ENCODE measurements around the gene SPDEF. TPM values are rescaled to one million over a fixed set of nuclear protein-coding genes. Genes with fewer than 3 reads are reported as not detected.

Gene SPDEF
- total RNA-seq, 4 donors from 2014 or later = 0.16 to 0.20 TPM; not detected in 2

GRCh38 chr6:34534656-34535055, 21.5 kb downstream of the SPDEF start:
- ATAC-seq (no peak), DNase-seq (no peak)
- H3K36me3 ChIP-seq = no peaks in the 10 kb centered on the region
- H3K4me3 ChIP-seq = no peak overlapping the region
- in situ Hi-C loops (cut with MboI; ENCODE audit: low sequenced_read_pairs in 4 of 4) (no loop called here), intact Hi-C loops (cut with DNase I; ENCODE audit: low total_unique reads) (no loop called here)
- no peaks in the 10 kb centered on the region for H3K27me3 ChIP-seq
- H3K4me1 ChIP-seq = no peaks in the 10 kb centered on the region
- no peak overlapping the region for H3K27ac ChIP-seq
- no peaks in the 10 kb centered on the region for H3K9me3 ChIP-seq
- TF ChIP-seq POLR2A (IDR thresholded peaks at IDR 0.05) (no peak), CTCF (IDR thresholded peaks at IDR 0.05 in 4 of 5, conservative IDR thresholded peaks at IDR 0.05 in 1 of 5) (no peak)

GRCh38 chr6:34534146-34534545, 22.0 kb downstream of the SPDEF start:
- TF ChIP-seq CTCF (IDR thresholded peaks at IDR 0.05 in 4 of 5, conservative IDR thresholded peaks at IDR 0.05 in 1 of 5) (no peak), POLR2A (IDR thresholded peaks at IDR 0.05) (no peak)
- no peaks in the 10 kb centered on the region for H3K36me3 ChIP-seq
- no peak overlapping the region for H3K27ac ChIP-seq
- no peaks in the 10 kb centered on the region for H3K4me1 ChIP-seq
- no peaks in the 10 kb centered on the region for H3K27me3 ChIP-seq
- no peaks in the 10 kb centered on the region for H3K9me3 ChIP-seq
- no peak overlapping the region for H3K4me3 ChIP-seq
- DNase-seq = no peak
- intact Hi-C loops (cut with DNase I; ENCODE audit: low total_unique reads) = no loop called here
- no peak for ATAC-seq
- in situ Hi-C loops (cut with MboI; ENCODE audit: low sequenced_read_pairs in 4 of 4) = no loop called here

DNA sequence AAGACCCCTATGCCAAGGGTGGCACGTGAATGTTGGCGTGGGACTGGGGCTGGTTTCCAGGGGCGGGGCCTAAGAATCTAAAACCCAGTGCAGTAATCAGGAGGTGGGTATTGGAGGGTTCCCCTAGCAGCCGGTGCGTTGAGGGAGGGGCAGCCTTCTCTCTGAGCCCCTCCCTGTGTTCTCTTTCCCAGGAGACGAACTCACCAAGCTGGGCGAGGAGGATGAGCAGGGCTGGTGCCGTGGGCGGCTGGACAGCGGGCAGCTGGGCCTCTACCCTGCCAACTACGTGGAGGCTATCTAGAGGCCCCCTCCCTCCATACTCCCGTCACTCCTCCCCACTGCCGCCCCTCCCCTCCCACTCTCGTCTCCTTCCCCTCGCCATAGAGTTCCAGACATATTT, 23.9 kb downstream of the SPDEF start:
- no peak for TF ChIP-seq CTCF (IDR thresholded peaks at IDR 0.05 in 4 of 5, conservative IDR thresholded peaks at IDR 0.05 in 1 of 5)
- TF ChIP-seq POLR2A (IDR thresholded peaks at IDR 0.05) = no peak
- Histone ChIP-seq H3K27ac (peak overlapping the region in 3 of 4 donors; percentile 39 to 66 (median 54)), H3K4me1 (peaks cover 0 to 4% of the 10 kb centered on the region in 2 donors), H3K27me3 (no peaks in the 10 kb centered on the region), H3K36me3 (no peaks in the 10 kb centered on the region), H3K9me3 (no peaks in the 10 kb centered on the region), H3K4me3 (peak overlapping the region in 2 of 4 donors; percentile 13 to 47)
- ATAC-seq (peak; percentile 16 to 25), DNase-seq (no peak)
- intact Hi-C loops (cut with DNase I; ENCODE audit: low total_unique reads) (no loop called here), in situ Hi-C loops (cut with MboI; ENCODE audit: low sequenced_read_pairs in 4 of 4) (no loop called here)

- intact Hi-C loops (cut with DNase I; ENCODE audit: low total_unique reads) (no loop called here), in situ Hi-C loops (cut with MboI; ENCODE audit: low sequenced_read_pairs in 4 of 4) (no loop called here)
- Histone ChIP-seq H3K9me3 (no peaks in the 10 kb centered on the region), H3K27ac (peak overlapping the region in 3 of 4 donors; percentile 55 to 66 (median 60)), H3K4me3 (peak overlapping the region in 2 of 4 donors; percentile 13 to 47), H3K36me3 (no peaks in the 10 kb centered on the region), H3K4me1 (peaks cover 1 to 7% of the 10 kb centered on the region in 2 donors), H3K27me3 (no peaks in the 10 kb centered on the region)
- ATAC-seq (peak; percentile 43 to 73), DNase-seq (peak; percentile 63 to 92)
- peak; percentile 12 to 89 for TF ChIP-seq POLR2A (IDR thresholded peaks at IDR 0.05)
- no peak for TF ChIP-seq CTCF (IDR thresholded peaks at IDR 0.05 in 4 of 5, conservative IDR thresholded peaks at IDR 0.05 in 1 of 5)
Observed at GRCh38 chr6:34531580-34532201, 24.4 kb downstream of the SPDEF start.

Data from gastrocnemius medialis (tissue), 4 donors.